OCI-LY3 (cell line): ENCODE data around the gene IRX1.

Experiments
- EZH2phosphoT487 ChIP-seq: fragments of 200-600 bp; shearing (Covaris generic); IDR thresholded peaks from 2 replicates; pipeline ENCODE4 v1.6.1; 2018; ENCODE audit warnings: antibody characterized with exemption, mixed run types, low read depth
- TF ChIP-seq, protein P1 (sequence below): fragments of 200-600, 300-600 bp; sonication (generic); IDR thresholded peaks from 2 replicates; pipeline ENCODE4 v1.5.1; 2014; ENCODE audit warnings: antibody characterized with exemption, low read length, low read depth

DNA sequence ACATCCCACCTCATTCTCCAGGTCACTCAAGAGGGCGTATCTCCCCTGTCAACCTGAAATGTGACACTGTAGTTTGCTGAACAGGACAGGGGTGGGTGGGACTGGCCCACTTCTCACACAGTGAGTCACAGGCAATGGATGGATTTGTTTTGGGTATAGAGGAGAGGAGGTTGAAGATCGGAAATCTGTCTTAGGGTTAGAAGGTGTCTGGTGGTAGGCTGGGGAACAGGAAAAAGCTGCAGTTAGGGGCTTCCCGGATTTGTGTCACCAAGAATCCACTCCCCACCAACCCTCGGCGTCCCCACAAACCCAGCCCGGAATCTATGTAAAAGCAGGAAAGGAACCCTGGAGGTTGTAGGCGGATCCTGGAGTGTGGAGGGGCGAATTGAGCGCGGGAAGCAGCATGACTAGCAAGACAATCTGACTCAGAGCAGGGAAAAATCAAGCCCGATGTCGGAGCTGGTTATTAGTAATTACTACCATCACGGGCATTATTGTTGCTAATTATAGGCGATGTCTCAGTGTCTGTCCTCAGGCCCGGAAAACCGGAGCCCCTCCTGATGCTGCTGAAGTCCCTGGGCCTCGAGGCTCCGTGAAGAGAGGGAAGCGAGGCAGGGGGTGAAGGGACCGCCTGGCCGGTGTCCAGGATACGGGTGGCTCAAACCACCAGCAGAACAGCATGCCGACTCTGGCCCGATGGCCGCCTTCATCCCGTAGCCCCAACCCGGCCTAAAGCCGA is 1.7 kb upstream of the IRX1 start:
- TF ChIP-seq, protein P1, sequence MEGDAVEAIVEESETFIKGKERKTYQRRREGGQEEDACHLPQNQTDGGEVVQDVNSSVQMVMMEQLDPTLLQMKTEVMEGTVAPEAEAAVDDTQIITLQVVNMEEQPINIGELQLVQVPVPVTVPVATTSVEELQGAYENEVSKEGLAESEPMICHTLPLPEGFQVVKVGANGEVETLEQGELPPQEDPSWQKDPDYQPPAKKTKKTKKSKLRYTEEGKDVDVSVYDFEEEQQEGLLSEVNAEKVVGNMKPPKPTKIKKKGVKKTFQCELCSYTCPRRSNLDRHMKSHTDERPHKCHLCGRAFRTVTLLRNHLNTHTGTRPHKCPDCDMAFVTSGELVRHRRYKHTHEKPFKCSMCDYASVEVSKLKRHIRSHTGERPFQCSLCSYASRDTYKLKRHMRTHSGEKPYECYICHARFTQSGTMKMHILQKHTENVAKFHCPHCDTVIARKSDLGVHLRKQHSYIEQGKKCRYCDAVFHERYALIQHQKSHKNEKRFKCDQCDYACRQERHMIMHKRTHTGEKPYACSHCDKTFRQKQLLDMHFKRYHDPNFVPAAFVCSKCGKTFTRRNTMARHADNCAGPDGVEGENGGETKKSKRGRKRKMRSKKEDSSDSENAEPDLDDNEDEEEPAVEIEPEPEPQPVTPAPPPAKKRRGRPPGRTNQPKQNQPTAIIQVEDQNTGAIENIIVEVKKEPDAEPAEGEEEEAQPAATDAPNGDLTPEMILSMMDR, result no peak
- no peak for TF ChIP-seq EZH2phosphoT487
